Sigmoid colon (tissue), 7 donors: ENCODE data around the gene NECTIN1. TPM values are rescaled to one million over a fixed set of nuclear protein-coding genes. Genes with fewer than 3 reads are reported as not detected.
A peak's percentile ranks its signal among the peaks of the same experiment; 100 is the strongest.

Source experiments
- DNase-seq: peaks from one replicate; pipeline ENCODE4 v3.0.0-alpha.2; 2019
- H3K27ac ChIP-seq, 4 donors: fragments of 200-600 bp; sonication (generic); one replicate each; pipeline ENCODE4 v1.5.1; 2016 to 2019; ENCODE audit warnings: mild to moderate bottlenecking in 1 of 4
- H3K27me3 ChIP-seq, 3 donors: fragments of 200-600 bp; sonication (generic); one replicate each; pipeline ENCODE4 v1.5.1; 2019; ENCODE audit warnings: mild to moderate bottlenecking in 1 of 3
- H3K36me3 ChIP-seq, 4 donors: fragments of 200-600 bp; sonication (generic); one replicate each; pipeline ENCODE4 v1.5.1; 2016 to 2019
- H3K4me1 ChIP-seq, 4 donors: fragments of 200-600 bp; sonication (generic); one replicate each; pipeline ENCODE4 v1.5.1; 2017 to 2019
- H3K4me3 ChIP-seq, 4 donors: fragments of 200-600 bp; sonication (generic); one replicate each; pipeline ENCODE4 v1.5.1; 2017 to 2019; ENCODE audit warnings: mild to moderate bottlenecking in 2 of 4, moderate library complexity in 1 of 4
- H3K9me3 ChIP-seq, 4 donors: fragments of 200-600 bp in 3 of 4; sonication (generic) in 3 of 4; one replicate each; pipeline versions ENCODE4 v1.5.1 to v1.6.1; 2013 to 2019
- CTCF ChIP-seq, 4 experiments: fragments of 450-650 bp in 3 of 4; fragments of 200-600 bp in 1 of 4; IDR thresholded peaks; one replicate each; pipeline ENCODE4 v1.5.1; 2016 to 2019; ENCODE audit warnings: antibody characterized with exemption in 4 of 4, mild to moderate bottlenecking in 3 of 4, moderate library complexity in 2 of 4
- EP300 ChIP-seq, 4 donors: sonication (generic); formaldehyde crosslinking; IDR thresholded peaks; one replicate each; pipeline ENCODE4 v1.6.1; 2017; ENCODE audit warnings: antibody characterized with exemption in 4 of 4
- POLR2A ChIP-seq, 2 donors: fragments of 450-650 bp; IDR thresholded peaks; one replicate each; pipeline ENCODE4 v1.6.1; 2016; ENCODE audit warnings: antibody characterized with exemption in 2 of 2, mild to moderate bottlenecking in 2 of 2, moderate library complexity in 2 of 2
- POLR2AphosphoS5 ChIP-seq, 4 donors: sonication (generic); formaldehyde crosslinking; IDR thresholded peaks; one replicate each; pipeline ENCODE4 v1.6.1; 2017; ENCODE audit warnings: antibody characterized with exemption in 4 of 4
- WGBS, 2 donors: extraction: QIAGEN DNeasy Blood & Tissue Kit; methylation state at CpG; one replicate each; pipeline ENCODE4 v1.1.7; 2013; 5-methylcytosine and 5-hydroxymethylcytosine counted together
- intact Hi-C: fragments of 100-400 bp; cut with DNase I; formaldehyde crosslinking; loops from one replicate; pipeline ENCODE4 v1.15.1; 2023
- polyA plus RNA-seq, 3 donors: library from polyadenylated mRNA; stranded (reverse); fragments of 200-250 nt; gene quantifications; one replicate each; pipeline ENCODE4 v1.2.3, GENCODE V29; 2013
- total RNA-seq, 4 donors: library from RNA; depleted of rRNA; stranded (reverse); fragments of >200 nt; gene quantifications; one replicate each; pipeline ENCODE4 v1.1.0, GENCODE V29; 2016
- donor health status: healthy with polysubstance abuse.
- donor health status: Bipolar disorder and iron deficiency.
- donor health status: healthy.

Gene NECTIN1
- total and polyA plus RNA-seq, 7 donors, result 0.16 to 19.0 (median 1.7) TPM

- no peaks in the 10 kb centered on the region for H3K9me3 ChIP-seq
- no peak overlapping the region for H3K27ac ChIP-seq
- TF ChIP-seq POLR2AphosphoS5 (IDR thresholded peaks at IDR 0.05) (no peak), CTCF (IDR thresholded peaks at IDR 0.05) (peak in 1 of 4 experiments; percentile 47)
- peak; percentile 52 for DNase-seq
- intact Hi-C loops, result no loop called here
- H3K36me3 ChIP-seq, result no peaks in the 10 kb centered on the region
- H3K4me3 ChIP-seq, result no peak overlapping the region
- H3K4me1 ChIP-seq, result no peaks in the 10 kb centered on the region
- peaks cover 0 to 22% (median 0%) of the 10 kb centered on the region in 3 donors for H3K27me3 ChIP-seq
- 19 to 27% methylated on average over 9 of the region's 9 CpGs for WGBS, 2 donors
These were observed 104.8 kb downstream of the NECTIN1 start for GRCh38 chr11:119624102-119624615.

- H3K27me3 ChIP-seq, result peaks cover 0 to 22% (median 0%) of the 10 kb centered on the region in 3 donors
- H3K4me3 ChIP-seq, result no peak overlapping the region
- no peak for TF ChIP-seq CTCF (IDR thresholded peaks at IDR 0.05)
- no peak for TF ChIP-seq EP300 (IDR thresholded peaks at IDR 0.05)
- TF ChIP-seq POLR2AphosphoS5 (IDR thresholded peaks at IDR 0.05), result no peak
- TF ChIP-seq POLR2A (IDR thresholded peaks at IDR 0.05), result no peak
- DNase-seq, result no peak
- intact Hi-C loops, result no loop called here
- no peaks in the 10 kb centered on the region for H3K36me3 ChIP-seq
- no peaks in the 10 kb centered on the region for H3K4me1 ChIP-seq
- no peak overlapping the region for H3K27ac ChIP-seq
- WGBS, 2 donors, result 47 to 68% methylated on average over 5 of the region's 5 CpGs
- H3K9me3 ChIP-seq, result no peaks in the 10 kb centered on the region
These were observed 105.3 kb downstream of the NECTIN1 start for GRCh38 chr11:119623682-119624081.

GRCh38 chr11:119622454-119623143 lies 106.4 kb downstream of the NECTIN1 start:
- intact Hi-C loops, result no loop called here
- 86 to 87% methylated on average over 17 of the region's 17 CpGs for WGBS, 2 donors
- Histone ChIP-seq H3K4me1 (no peaks in the 10 kb centered on the region), H3K36me3 (no peaks in the 10 kb centered on the region), H3K9me3 (no peaks in the 10 kb centered on the region), H3K4me3 (no peak overlapping the region), H3K27me3 (peaks cover 0 to 18% (median 0%) of the 10 kb centered on the region in 3 donors), H3K27ac (no peak overlapping the region)
- no peak for TF ChIP-seq POLR2AphosphoS5 (IDR thresholded peaks at IDR 0.05)
- no peak for TF ChIP-seq EP300 (IDR thresholded peaks at IDR 0.05)
- TF ChIP-seq POLR2A (IDR thresholded peaks at IDR 0.05), result no peak
- TF ChIP-seq CTCF (IDR thresholded peaks at IDR 0.05), result no peak
- no peak for DNase-seq

- TF ChIP-seq EP300 (IDR thresholded peaks at IDR 0.05) (no peak), POLR2A (IDR thresholded peaks at IDR 0.05) (no peak), POLR2AphosphoS5 (IDR thresholded peaks at IDR 0.05) (no peak), CTCF (IDR thresholded peaks at IDR 0.05) (no peak)
- H3K9me3 ChIP-seq, result no peaks in the 10 kb centered on the region
- H3K36me3 ChIP-seq, result no peaks in the 10 kb centered on the region
- no peak overlapping the region for H3K27ac ChIP-seq
- H3K4me3 ChIP-seq, result no peak overlapping the region
- DNase-seq, result no peak
- 67 to 69% methylated on average over 3 of the region's 3 CpGs for WGBS, 2 donors
- peaks cover 0 to 18% (median 0%) of the 10 kb centered on the region in 3 donors for H3K27me3 ChIP-seq
- intact Hi-C loops, result no loop called here
- no peaks in the 10 kb centered on the region for H3K4me1 ChIP-seq
These were observed 109.3 kb downstream of the NECTIN1 start for GRCh38 chr11:119619665-119620064.
